ENCODE measurements around the gene MBOAT2. TPM values are rescaled to one million over a fixed set of nuclear protein-coding genes. Genes with fewer than 3 reads are reported as not detected.
"Not testable (repeated sequence)": the region's sequence is repeated elsewhere in the genome, so short reads cannot be mapped to it uniquely, and the experiment has no call there.

Gene MBOAT2
- total and polyA plus RNA-seq, 2 donors (not counting 1 experiment from before 2014, with no cell fraction given) = 0.24 to 1.3 TPM

GRCh38 chr2:8972535-8972934 is 30.9 kb downstream of the MBOAT2 start:
- H3K4me3 ChIP-seq (ENCODE audit: control extremely low read depth in 1 of 5, extremely low read depth in 1 of 5, insufficient read depth in 1 of 5, low read depth in 2 of 5, low read length in 4 of 5); H3K4me1 Mint-ChIP-seq; H3K4me2 ChIP-seq (replicated peaks; ENCODE audit: low read depth, low read length, poor library complexity, severe bottlenecking); H3K4me1 ChIP-seq (ENCODE audit: control insufficient read depth in 2 of 2, insufficient read depth in 2 of 2, low read length in 2 of 2); H3K27ac ChIP-seq (ENCODE audit: low read length in 2 of 2); H4K20me1 ChIP-seq (ENCODE audit: control insufficient read depth, insufficient read depth, low read length, poor library complexity, severe bottlenecking); intact Hi-C loops (cut with micrococcal nuclease); CTCF ChIA-PET; H3K9me3 Mint-ChIP-seq (ENCODE audit: insufficient read depth); H3K27me3 Mint-ChIP-seq; H3K9me3 ChIP-seq (ENCODE audit: control extremely low read depth in 1 of 3, control insufficient read depth in 2 of 3, insufficient read depth in 1 of 3, low read length in 2 of 3); H3K27me3 ChIP-seq (replicated peaks in 1 of 4; ENCODE audit: control extremely low read depth in 1 of 4, control insufficient read depth in 3 of 4, insufficient read depth in 4 of 4, low read length in 3 of 4); DNase-seq; POLR2A ChIA-PET; H3K4me3 Mint-ChIP-seq; H3K36me3 ChIP-seq (replicated peaks in 1 of 2; ENCODE audit: control extremely low read depth in 1 of 2, control insufficient read depth in 1 of 2, extremely low read depth in 1 of 2, insufficient read depth in 2 of 2, low read length in 1 of 2); ATAC-seq (ENCODE audit: low read depth); H3K27ac Mint-ChIP-seq; H3K9ac ChIP-seq (ENCODE audit: low read length); H2AFZ ChIP-seq (ENCODE audit: insufficient read depth, low read depth, low read length, poor library complexity, severe bottlenecking); H3K79me2 ChIP-seq (ENCODE audit: control insufficient read depth, insufficient read depth, low read length): not testable (repeated sequence)
- WGBS (ENCODE audit: insufficient coverage) = no CpG with 5 or more reads among the region's 1 CpG

- H3K27me3 Mint-ChIP-seq; H3K9ac ChIP-seq (ENCODE audit: low read length); H3K9me3 Mint-ChIP-seq (ENCODE audit: insufficient read depth); DNase-seq; H3K4me2 ChIP-seq (replicated peaks; ENCODE audit: low read depth, low read length, poor library complexity, severe bottlenecking); H3K4me1 Mint-ChIP-seq; H3K27me3 ChIP-seq (replicated peaks in 1 of 4; ENCODE audit: control extremely low read depth in 1 of 4, control insufficient read depth in 3 of 4, insufficient read depth in 4 of 4, low read length in 3 of 4); H3K36me3 ChIP-seq (replicated peaks in 1 of 2; ENCODE audit: control extremely low read depth in 1 of 2, control insufficient read depth in 1 of 2, extremely low read depth in 1 of 2, insufficient read depth in 2 of 2, low read length in 1 of 2); H3K27ac ChIP-seq (ENCODE audit: low read length in 2 of 2); intact Hi-C loops (cut with micrococcal nuclease); H3K79me2 ChIP-seq (ENCODE audit: control insufficient read depth, insufficient read depth, low read length); H3K27ac Mint-ChIP-seq; H2AFZ ChIP-seq (ENCODE audit: insufficient read depth, low read depth, low read length, poor library complexity, severe bottlenecking); H3K4me3 ChIP-seq (ENCODE audit: control extremely low read depth in 1 of 5, extremely low read depth in 1 of 5, insufficient read depth in 1 of 5, low read depth in 2 of 5, low read length in 4 of 5); H3K4me3 Mint-ChIP-seq; H3K9me3 ChIP-seq (ENCODE audit: control extremely low read depth in 1 of 3, control insufficient read depth in 2 of 3, insufficient read depth in 1 of 3, low read length in 2 of 3); POLR2A ChIA-PET; ATAC-seq (ENCODE audit: low read depth); H4K20me1 ChIP-seq (ENCODE audit: control insufficient read depth, insufficient read depth, low read length, poor library complexity, severe bottlenecking); H3K4me1 ChIP-seq (ENCODE audit: control insufficient read depth in 2 of 2, insufficient read depth in 2 of 2, low read length in 2 of 2); CTCF ChIA-PET: not testable (repeated sequence)
- WGBS (ENCODE audit: insufficient coverage) = no CpG with 5 or more reads among the region's 2 CpGs
These were observed 34.1 kb downstream of the MBOAT2 start for GRCh38 chr2:8969348-8969747.

Data from B cell (primary cell).